PC-3 (cell line): ENCODE results near the gene RPL13A. TPM values are rescaled to one million over a fixed set of nuclear protein-coding genes. Genes with fewer than 3 reads are reported as not detected.
A peak's percentile ranks its signal among the peaks of the same experiment; 100 is the strongest.

Experiments used
- ATAC-seq: fragments of 200-7000 bp; cut with Tn5 transposase; 2 replicates; pipeline ENCODE4 v1.9.1; 2020; ENCODE audit warnings: mild to moderate bottlenecking, moderate library complexity
- BruUV-seq: library from RNA; stranded (reverse); fragments of 400-500 nt; replicated peaks from 2 replicates; lab custom pipeline; 2021; lab: Mats Ljungman, UMichigan
- CTCF ChIA-PET: fragments of 300-600 bp; sonication (Branson Sonifier 250); formaldehyde crosslinking; loops from one replicate; lab custom pipeline; 2022; ENCODE audit warnings: antibody characterized with exemption; lab: Charles Lee
- POLR2A ChIA-PET: fragments of 300-600 bp; sonication (Branson Sonifier 250); formaldehyde crosslinking; loops from one replicate; lab custom pipeline; 2022; ENCODE audit warnings: antibody characterized with exemption; ENCODE audit not compliant: unreplicated experiment; lab: Charles Lee
- DNase-seq: peaks from one replicate; pipeline ENCODE4 v3.0.0-alpha.2; 2015
- H2AFZ ChIP-seq: fragments of 300-600 bp; sonication (generic); 2 replicates; pipeline ENCODE4 v1.6.0; 2016; ENCODE audit warnings: antibody characterized with exemption, low read length
- H3F3A ChIP-seq: fragments of 300-600 bp; sonication (generic); one replicate; pipeline ENCODE4 v1.6.0; 2017; ENCODE audit warnings: antibody characterized with exemption, low read length, control low read depth, mild to moderate bottlenecking; ENCODE audit not compliant: unreplicated experiment
- H3K27ac ChIP-seq: fragments of 300-600 bp; sonication (generic); 2 replicates; pipeline ENCODE4 v1.5.1; 2016; ENCODE audit warnings: mild to moderate bottlenecking, low read length
- H3K27me3 ChIP-seq: fragments of 300-600 bp; sonication (generic); 2 replicates; pipeline ENCODE4 v1.6.1; 2016; ENCODE audit warnings: low read length, mixed read lengths
- H3K36me3 ChIP-seq: fragments of 300-600 bp; sonication (generic); 2 replicates; pipeline ENCODE4 v1.6.1; 2016; ENCODE audit warnings: low read depth, mixed run types, low read length, mixed read lengths
- H3K4me1 ChIP-seq: fragments of 300-600 bp; sonication (generic); 2 replicates; pipeline ENCODE4 v1.5.1; 2016; ENCODE audit warnings: low read length; ENCODE audit not compliant: insufficient read depth
- H3K4me2 ChIP-seq: fragments of 300-600 bp; sonication (generic); 2 replicates; pipeline ENCODE4 v1.6.0; 2016; ENCODE audit warnings: low read length
- H3K4me3 ChIP-seq: fragments of 300-600 bp; sonication (generic); 2 replicates; pipeline ENCODE4 v1.5.1; 2016; ENCODE audit warnings: mild to moderate bottlenecking, low read length, mixed read lengths
- H3K79me2 ChIP-seq: fragments of 300-600 bp; sonication (generic); 2 replicates; pipeline ENCODE4 v1.6.1; 2017; ENCODE audit warnings: low read length, mixed read lengths
- H3K9ac ChIP-seq: fragments of 300-600 bp; sonication (generic); 2 replicates; pipeline ENCODE4 v1.6.0; 2016; ENCODE audit warnings: mild to moderate bottlenecking, low read length
- H3K9me2 ChIP-seq: fragments of 300-600 bp; sonication (generic); replicated peaks from 2 replicates; pipeline ENCODE4 v1.6.1; 2016; ENCODE audit warnings: mixed run types, low read length, mixed read lengths
- H3K9me3 ChIP-seq: fragments of 300-600 bp; sonication (generic); 2 replicates; pipeline ENCODE4 v1.6.1; 2016; ENCODE audit warnings: low read length, mixed read lengths
- H4K20me1 ChIP-seq: fragments of 300-600 bp; sonication (generic); 2 replicates; pipeline ENCODE4 v1.6.1; 2016; ENCODE audit warnings: low read length, mixed read lengths
- EZH2 ChIP-seq: fragments of 300-600 bp; sonication (generic); IDR thresholded peaks from one replicate; pipeline ENCODE4 v1.6.1; 2017; ENCODE audit warnings: antibody characterized with exemption, mild to moderate bottlenecking, low read length; ENCODE audit not compliant: unreplicated experiment
- EZH2phosphoT487 ChIP-seq: fragments of 300-600 bp; sonication (generic); IDR thresholded peaks from 2 replicates; pipeline ENCODE4 v1.6.1; 2018; ENCODE audit warnings: mild to moderate bottlenecking, antibody characterized with exemption, low read length, borderline replicate concordance
- intact Hi-C: fragments of 100-400 bp; cut with micrococcal nuclease; formaldehyde crosslinking; loops from 2 replicates; pipeline ENCODE4 v1.9.0; 2023
- total RNA-seq: library from RNA; depleted of rRNA; stranded (reverse); fragments of >200 nt; gene quantifications from 2 replicates; pipeline ENCODE4 v1.2.3, GENCODE V29; 2014
- TF ChIP-seq, protein P1 (sequence below): fragments of 300-600 bp; sonication (generic); conservative IDR thresholded peaks from 2 replicates; pipeline ENCODE4 v1.5.1; 2017; ENCODE audit warnings: antibody characterized with exemption, low read depth, mild to moderate bottlenecking, low read length

Gene RPL13A
- total RNA-seq, 1 experiment from 2014 or later, result 3,023 TPM

DNA sequence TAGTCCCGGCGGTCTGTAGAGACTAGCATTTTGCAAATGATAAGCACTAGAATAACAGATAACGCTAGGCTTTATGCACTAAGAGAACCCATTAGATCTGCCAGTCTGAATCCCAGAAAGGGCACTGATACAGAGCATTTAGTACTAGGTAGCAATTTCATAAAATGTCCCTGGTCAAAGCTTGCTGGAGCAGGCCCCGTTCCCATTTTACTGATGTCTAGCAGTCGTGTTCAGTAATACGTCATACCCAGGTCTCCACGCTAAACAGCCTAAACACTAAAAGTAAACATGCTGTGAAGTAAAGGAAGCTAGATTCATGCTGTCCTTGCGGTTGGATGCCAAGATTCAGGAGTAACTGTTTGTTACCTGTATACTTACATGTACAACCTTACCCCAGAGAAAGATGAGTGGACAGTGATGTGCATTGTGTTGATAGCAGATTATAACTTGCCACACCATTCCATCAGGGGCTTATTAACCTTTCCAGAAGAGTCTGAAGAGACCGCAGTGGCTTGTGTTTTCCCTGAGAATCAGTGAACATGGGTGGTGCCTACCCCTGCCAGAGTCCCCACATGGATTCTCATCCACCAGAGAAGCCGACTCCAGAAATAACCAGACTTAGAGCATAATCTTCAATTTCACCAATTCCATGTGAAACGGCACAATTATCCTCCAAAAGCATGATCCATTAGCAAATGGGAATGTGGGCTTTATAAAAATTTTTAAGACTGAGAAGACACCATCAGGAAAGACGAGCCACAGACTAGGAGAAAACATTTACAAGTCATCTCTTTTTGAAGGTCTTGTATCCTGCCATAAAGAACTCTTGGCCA lies 5.4 kb downstream of the RPL13A start:
- Histone ChIP-seq H3K9me3 (no peaks in the 10 kb centered on the region), H3K4me2 (no peak overlapping the region), H3K27ac (no peak overlapping the region), H3K79me2 (peaks cover 50% of the 10 kb centered on the region), H2AFZ (no peak overlapping the region), H3F3A (peaks cover 59% of the 10 kb centered on the region), H3K9ac (no peak overlapping the region), H3K4me1 (peaks cover 21% of the 10 kb centered on the region), H3K4me3 (no peak overlapping the region), H3K36me3 (peaks cover 58% of the 10 kb centered on the region), H3K9me2 (no peaks in the 10 kb centered on the region), H3K27me3 (no peaks in the 10 kb centered on the region), H4K20me1 (peaks cover 44% of the 10 kb centered on the region)
- ATAC-seq, result no peak
- no TSS peak for BruUV-seq
- CTCF ChIA-PET, result no interaction called here
- DNase-seq, result peak; percentile 54
- intact Hi-C loops, result no loop called here
- POLR2A ChIA-PET, result interaction anchor here (0.7 kb wide), 1 partner anchor 55 kb away, joined by 3 read pairs; no protein-coding TSS in a partner anchor
- TF ChIP-seq EZH2, result no peak
- TF ChIP-seq, protein P1, sequence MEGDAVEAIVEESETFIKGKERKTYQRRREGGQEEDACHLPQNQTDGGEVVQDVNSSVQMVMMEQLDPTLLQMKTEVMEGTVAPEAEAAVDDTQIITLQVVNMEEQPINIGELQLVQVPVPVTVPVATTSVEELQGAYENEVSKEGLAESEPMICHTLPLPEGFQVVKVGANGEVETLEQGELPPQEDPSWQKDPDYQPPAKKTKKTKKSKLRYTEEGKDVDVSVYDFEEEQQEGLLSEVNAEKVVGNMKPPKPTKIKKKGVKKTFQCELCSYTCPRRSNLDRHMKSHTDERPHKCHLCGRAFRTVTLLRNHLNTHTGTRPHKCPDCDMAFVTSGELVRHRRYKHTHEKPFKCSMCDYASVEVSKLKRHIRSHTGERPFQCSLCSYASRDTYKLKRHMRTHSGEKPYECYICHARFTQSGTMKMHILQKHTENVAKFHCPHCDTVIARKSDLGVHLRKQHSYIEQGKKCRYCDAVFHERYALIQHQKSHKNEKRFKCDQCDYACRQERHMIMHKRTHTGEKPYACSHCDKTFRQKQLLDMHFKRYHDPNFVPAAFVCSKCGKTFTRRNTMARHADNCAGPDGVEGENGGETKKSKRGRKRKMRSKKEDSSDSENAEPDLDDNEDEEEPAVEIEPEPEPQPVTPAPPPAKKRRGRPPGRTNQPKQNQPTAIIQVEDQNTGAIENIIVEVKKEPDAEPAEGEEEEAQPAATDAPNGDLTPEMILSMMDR, result no peak
- no peak for TF ChIP-seq EZH2phosphoT487

DNA sequence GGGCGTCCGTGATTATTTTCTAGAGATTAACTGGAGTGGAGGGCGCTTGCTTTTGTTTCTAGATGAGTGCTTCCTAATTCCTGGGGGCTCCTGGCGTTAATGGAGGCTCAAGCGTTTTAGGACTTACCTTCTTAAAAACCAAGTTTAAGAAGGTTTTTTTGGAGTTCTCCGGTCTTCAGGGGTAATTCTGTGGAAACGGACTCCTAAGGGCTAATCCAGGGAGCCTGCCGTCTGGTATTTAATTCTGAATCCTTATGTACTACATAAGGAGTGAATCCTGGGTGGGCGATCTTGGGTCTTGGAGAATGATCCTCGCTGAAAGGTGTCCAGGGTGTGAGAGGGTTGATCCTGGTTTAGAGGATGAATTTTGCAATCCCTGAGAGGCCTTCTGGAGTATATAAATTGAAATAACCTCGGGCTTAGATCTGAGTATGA lies 9.2 kb downstream of the RPL13A start:
- DNase-seq (no peak), ATAC-seq (no peak)
- TSS peak; percentile 53 for BruUV-seq
- ChIA-PET POLR2A (no interaction called here), CTCF (interaction anchor here (0.5 kb wide), 1 partner anchor 90 kb away, joined by 4 read pairs; no protein-coding TSS in a partner anchor)
- H3K9ac ChIP-seq, result peak overlapping the region; percentile 98
- peaks cover 45% of the 10 kb centered on the region for H3K36me3 ChIP-seq
- peaks cover 47% of the 10 kb centered on the region for H3F3A ChIP-seq
- peak overlapping the region; percentile 97 for H3K4me2 ChIP-seq
- no peak overlapping the region for H2AFZ ChIP-seq
- no peaks in the 10 kb centered on the region for H3K9me2 ChIP-seq
- TF ChIP-seq EZH2 (no peak), EZH2phosphoT487 (no peak)
- TF ChIP-seq, protein P1, result no peak
- H3K27ac ChIP-seq, result peak overlapping the region; percentile 72
- no peaks in the 10 kb centered on the region for H3K9me3 ChIP-seq
- peaks cover 30% of the 10 kb centered on the region for H3K79me2 ChIP-seq
- H3K4me1 ChIP-seq, result peaks cover 19% of the 10 kb centered on the region
- peak overlapping the region; percentile 94 for H3K4me3 ChIP-seq
- peaks cover 32% of the 10 kb centered on the region for H4K20me1 ChIP-seq
- intact Hi-C loops, result loop anchor here (2.0 to 5.0 kb wide), 2 partner anchors 144 to 181 kb away; partner anchors contain the start of genes PRMT1 and RRAS
- no peaks in the 10 kb centered on the region for H3K27me3 ChIP-seq
